IMR-90 (cell line): ENCODE data around the gene SLC12A7. TPM values are rescaled to one million over a fixed set of nuclear protein-coding genes. Genes with fewer than 3 reads are reported as not detected.

Experiments
- ATAC-seq: fragments of 200-7000 bp; cut with Tn5 transposase; 2 replicates; pipeline ENCODE4 v1.9.1; 2020; ENCODE audit warnings: low read depth, mild to moderate bottlenecking, moderate library complexity
- BruUV-seq: library from RNA; stranded (reverse); fragments of 400-500 nt; replicated peaks from 2 replicates; lab custom pipeline; 2021; lab: Mats Ljungman, UMichigan
- CTCF ChIA-PET: fragments of 300-600 bp; formaldehyde crosslinking; extraction: SDS; loops from one replicate; lab custom pipeline; 2021; ENCODE audit warnings: antibody characterized with exemption; lab: Yijun Ruan, JAX
- POLR2A ChIA-PET: fragments of 300-600 bp; sonication (Branson Sonifier 250); formaldehyde crosslinking; loops from one replicate; lab custom pipeline; 2022; ENCODE audit warnings: antibody characterized with exemption; ENCODE audit not compliant: unreplicated experiment; lab: Charles Lee
- DNase-seq: peaks from one replicate; pipeline ENCODE4 v3.0.0; 2013
- H2AFZ ChIP-seq: replicated peaks from 2 replicates; pipeline ENCODE3; 2013; ENCODE audit warnings: low read length, mild to moderate bottlenecking; ENCODE audit not compliant: poor library complexity
- H2AK5ac ChIP-seq: 2 replicates; pipeline ENCODE4 v1.6.1; 2013; ENCODE audit warnings: low read depth, low read length, inconsistent platforms
- H2AK9ac ChIP-seq: replicated peaks from 2 replicates; pipeline ENCODE3; 2013; ENCODE audit warnings: mild to moderate bottlenecking, low read depth, low read length, moderate library complexity; ENCODE audit not compliant: poor library complexity
- H2BK120ac ChIP-seq: 2 replicates; pipeline ENCODE4 v1.6.1; 2013; ENCODE audit warnings: low read depth, low read length, inconsistent platforms
- H2BK15ac ChIP-seq: 3 replicates; pipeline ENCODE4 v1.6.1; 2013; ENCODE audit warnings: low read depth, low read length, inconsistent platforms
- H2BK20ac ChIP-seq: 2 replicates; pipeline ENCODE4 v1.6.1; 2013; ENCODE audit warnings: low read depth, mild to moderate bottlenecking, inconsistent platforms, low read length, moderate library complexity
- H2BK5ac ChIP-seq: 2 replicates; pipeline ENCODE4 v1.6.1; 2013; ENCODE audit warnings: mild to moderate bottlenecking, low read depth, low read length, inconsistent platforms; ENCODE audit not compliant: poor library complexity, severe bottlenecking
- H3K14ac ChIP-seq: replicated peaks from 2 replicates; pipeline ENCODE4 v1.6.1; 2013; ENCODE audit warnings: low read depth, low read length, inconsistent platforms
- H3K18ac ChIP-seq: 2 replicates; pipeline ENCODE4 v1.6.1; 2013; ENCODE audit warnings: low read depth, low read length, control low read depth
- H3K23ac ChIP-seq: 2 replicates; pipeline ENCODE4 v1.6.1; 2013; ENCODE audit warnings: low read depth, low read length, inconsistent platforms
- H3K27ac ChIP-seq: 2 replicates; pipeline ENCODE4 v1.5.1; 2013; ENCODE audit warnings: mild to moderate bottlenecking, control low read depth, low read length; ENCODE audit not compliant: insufficient read depth
- H3K27me3 ChIP-seq: 2 replicates; pipeline ENCODE4 v1.6.1; 2013; ENCODE audit warnings: low read length; ENCODE audit not compliant: control insufficient read depth, insufficient read depth
- H3K36me3 ChIP-seq: 2 replicates; pipeline ENCODE4 v1.6.1; 2013; ENCODE audit warnings: low read length, mixed read lengths; ENCODE audit not compliant: control insufficient read depth, insufficient read depth
- H3K4ac ChIP-seq: 2 replicates; pipeline ENCODE4 v1.6.1; 2013; ENCODE audit warnings: low read depth, low read length, inconsistent platforms
- H3K4me1 ChIP-seq: 2 replicates; pipeline ENCODE4 v1.6.1; 2013; ENCODE audit warnings: low read length, mixed read lengths; ENCODE audit not compliant: control insufficient read depth, insufficient read depth
- H3K4me2 ChIP-seq: 2 replicates; pipeline ENCODE4 v1.6.1; 2013; ENCODE audit warnings: low read depth, mild to moderate bottlenecking, control low read depth, low read length, moderate library complexity
- H3K4me3 ChIP-seq: 2 replicates; pipeline ENCODE4 v1.5.1; 2013; ENCODE audit warnings: low read depth, mild to moderate bottlenecking, control low read depth, low read length, moderate library complexity; ENCODE audit not compliant: insufficient read depth
- H3K56ac ChIP-seq: 2 replicates; pipeline ENCODE4 v1.6.1; 2013; ENCODE audit warnings: low read length, inconsistent platforms; ENCODE audit not compliant: insufficient read depth; ENCODE audit errors: extremely low read depth
- H3K79me1 ChIP-seq, 2 experiments: 2 replicates each; pipeline ENCODE4 v1.6.1; 2013; ENCODE audit warnings: low read length in 2 of 2, inconsistent platforms in 1 of 2, low read depth in 1 of 2
- H3K9ac ChIP-seq: 2 replicates; pipeline ENCODE4 v1.6.1; 2013; ENCODE audit warnings: low read depth, low read length, control low read depth
- H3K9me1 ChIP-seq: 2 replicates; pipeline ENCODE4 v1.6.1; 2013; ENCODE audit warnings: low read length, inconsistent platforms; ENCODE audit not compliant: insufficient read depth
- H3K9me3 ChIP-seq: 2 replicates; pipeline ENCODE4 v1.6.1; 2013; ENCODE audit warnings: low read length; ENCODE audit not compliant: control insufficient read depth, insufficient read depth
- H4K20me1 ChIP-seq: 2 replicates; pipeline ENCODE4 v1.6.1; 2013; ENCODE audit warnings: low read length, inconsistent platforms; ENCODE audit not compliant: insufficient read depth
- H4K5ac ChIP-seq: 2 replicates; pipeline ENCODE4 v1.6.1; 2013; ENCODE audit warnings: mild to moderate bottlenecking, low read depth, low read length, control low read depth
- H4K8ac ChIP-seq, 2 experiments: 2 replicates each; pipeline ENCODE4 v1.6.1; 2013; ENCODE audit warnings: low read depth in 2 of 2, low read length in 2 of 2, control low read depth in 1 of 2, inconsistent platforms in 1 of 2
- H4K91ac ChIP-seq: 2 replicates; pipeline ENCODE4 v1.6.1; 2013; ENCODE audit warnings: low read depth, low read length, inconsistent platforms; ENCODE audit not compliant: insufficient read depth
- BHLHE40 ChIP-seq: fragments of 150-350 bp; IDR thresholded peaks from 2 replicates; pipeline ENCODE4 v1.6.1; 2016; ENCODE audit warnings: mild to moderate bottlenecking, low read depth, low read length
- CEBPB ChIP-seq: IDR thresholded peaks from 2 replicates; pipeline ENCODE4 v1.6.1; 2012; ENCODE audit warnings: low read depth, low read length, improper control_type of control experiment
- CHD1 ChIP-seq: IDR thresholded peaks from 2 replicates; pipeline ENCODE4 v1.6.1; 2012; ENCODE audit warnings: low read depth, low read length, improper control_type of control experiment
- CTCF ChIP-seq: conservative IDR thresholded peaks from 2 replicates; pipeline ENCODE4 v1.5.1; 2012; ENCODE audit warnings: mild to moderate bottlenecking, low read depth, low read length, improper control_type of control experiment
- ELK1 ChIP-seq: fragments of 150-350 bp; IDR thresholded peaks from 2 replicates; pipeline ENCODE4 v1.6.1; 2016; ENCODE audit warnings: low read depth, mild to moderate bottlenecking, low read length, moderate library complexity, borderline replicate concordance
- FOS ChIP-seq: fragments of 150-350 bp; IDR thresholded peaks from 2 replicates; pipeline ENCODE4 v1.6.1; 2016; ENCODE audit warnings: low read depth, low read length
- MAFK ChIP-seq: IDR thresholded peaks from 2 replicates; pipeline ENCODE4 v1.6.1; 2012; ENCODE audit warnings: low read depth, low read length, improper control_type of control experiment
- MAZ ChIP-seq: IDR thresholded peaks from 2 replicates; pipeline ENCODE4 v1.6.1; 2012; ENCODE audit warnings: low read depth, mild to moderate bottlenecking, low read length, improper control_type of control experiment, moderate library complexity, borderline replicate concordance
- MXI1 ChIP-seq: IDR thresholded peaks from 2 replicates; pipeline ENCODE4 v1.6.1; 2012; ENCODE audit warnings: low read depth, mild to moderate bottlenecking, low read length, moderate library complexity, borderline replicate concordance
- NFE2L2 ChIP-seq: fragments of 150-350 bp; IDR thresholded peaks from 2 replicates; pipeline ENCODE4 v1.6.1; 2016; ENCODE audit warnings: low read depth, mild to moderate bottlenecking, low read length
- POLR2A ChIP-seq: IDR thresholded peaks from 2 replicates; pipeline ENCODE4 v1.6.1; 2012; ENCODE audit warnings: mild to moderate bottlenecking, low read depth, low read length
- RAD21 ChIP-seq: IDR thresholded peaks from 2 replicates; pipeline ENCODE4 v1.6.1; 2012; ENCODE audit warnings: low read length, improper control_type of control experiment
- RCOR1 ChIP-seq: IDR thresholded peaks from 2 replicates; pipeline ENCODE4 v1.6.1; 2012; ENCODE audit warnings: mild to moderate bottlenecking, low read length, improper control_type of control experiment; ENCODE audit not compliant: insufficient replicate concordance
- RFX5 ChIP-seq: IDR thresholded peaks from 2 replicates; pipeline ENCODE4 v1.8.0; 2012; ENCODE audit warnings: low read depth, mild to moderate bottlenecking, low read length, moderate library complexity
- SMC3 ChIP-seq: fragments of 150-350 bp; IDR thresholded peaks from 2 replicates; pipeline ENCODE4 v1.6.1; 2016; ENCODE audit warnings: low read depth, mild to moderate bottlenecking, antibody characterized with exemption, low read length, moderate library complexity
- USF2 ChIP-seq: fragments of 150-350 bp; IDR thresholded peaks from 2 replicates; pipeline ENCODE4 v1.6.1; 2017; ENCODE audit warnings: mild to moderate bottlenecking, antibody characterized with exemption, low read length, low read depth
- WGBS, 2 experiments: methylation state at CpG; one replicate each; pipeline versions ENCODE4 v1.1.5 to v1.1.7; 2013; ENCODE audit warnings: missing lambda C conversion rate in 2 of 2; ENCODE audit not compliant: insufficient read length in 1 of 2; ENCODE audit errors: extremely low coverage in 2 of 2; 5-methylcytosine and 5-hydroxymethylcytosine counted together
- dilution Hi-C: fragments of 300-500 bp; cut with HindIII; formaldehyde crosslinking; loops from one replicate; pipeline ENCODE4 v1.14.3; 2018; ENCODE audit warnings: low sequenced_read_pairs; ENCODE audit not compliant: unreplicated experiment
- in situ Hi-C: fragments of 300-500 bp; cut with MboI; formaldehyde crosslinking; loops from 3 replicates; pipeline ENCODE4 v1.14.3; 2019; ENCODE audit warnings: low sequenced_read_pairs, inconsistent platforms, mixed read lengths
- intact Hi-C: fragments of 100-400 bp; cut with micrococcal nuclease; formaldehyde crosslinking; loops from 2 replicates; pipeline ENCODE4 v1.10.0; 2022
- polyA plus RNA-seq, 3 experiments: library from polyadenylated mRNA; depleted of rRNA; stranded (reverse); fragments of >200 nt; gene quantifications; 2 replicates each; pipeline ENCODE4 v1.2.3, GENCODE V29; 2012; ENCODE audit warnings: low replicate concordance in 1 of 3
- total RNA-seq: library from RNA; depleted of rRNA; stranded (reverse); fragments of >200 nt; gene quantifications from 2 replicates; pipeline ENCODE4 v1.2.3, GENCODE V29; 2012

SLC12A7 gene
- total and polyA plus RNA-seq, 2 of the 4 experiments (the other 2 are of a cell fraction): 3.0 to 6.1 TPM

GRCh38 chr5:1129711-1130055 lies 17.8 kb upstream of the SLC12A7 start:
- in situ Hi-C loops (loop anchor here (10.0 kb wide), 1 partner anchor 195 kb away; no protein-coding TSS in a partner anchor), intact Hi-C loops (no loop called here), dilution Hi-C loops (no loop called here)
- no peak overlapping the region for H2AK5ac ChIP-seq
- H3K56ac ChIP-seq: no peak overlapping the region
- no peak overlapping the region for H4K5ac ChIP-seq
- no peaks in the 10 kb centered on the region for H4K20me1 ChIP-seq
- no peaks in the 10 kb centered on the region for H3K9me1 ChIP-seq
- H3K9ac ChIP-seq: no peak overlapping the region
- H3K4me2 ChIP-seq: no peak overlapping the region
- H3K27me3 ChIP-seq: peaks cover 48% of the 10 kb centered on the region
- H3K27ac ChIP-seq: no peak overlapping the region
- H3K14ac ChIP-seq: no peak overlapping the region
- no peak overlapping the region for H2BK20ac ChIP-seq
- no peak overlapping the region for H2AK9ac ChIP-seq
- H3K4me3 ChIP-seq: no peak overlapping the region
- ChIA-PET POLR2A (no interaction called here), CTCF (no interaction called here)
- no peak overlapping the region for H3K18ac ChIP-seq
- WGBS, 2 experiments: 71% methylated on average over 7 of the region's 9 CpGs; no CpG with 5 or more reads in 1 of the 2 experiments
- H3K36me3 ChIP-seq: no peaks in the 10 kb centered on the region
- DNase-seq: no peak
- no peak overlapping the region for H2BK5ac ChIP-seq
- no peak overlapping the region for H2BK15ac ChIP-seq
- no peak overlapping the region for H3K4ac ChIP-seq
- no peaks in the 10 kb centered on the region for H3K9me3 ChIP-seq
- H2BK120ac ChIP-seq: no peak overlapping the region
- H3K79me1 ChIP-seq: no peaks in the 10 kb centered on the region
- TF ChIP-seq CHD1: no peak
- TF ChIP-seq MAFK: no peak
- no peak for TF ChIP-seq RCOR1
- TF ChIP-seq ELK1: no peak
- TF ChIP-seq NFE2L2: no peak
- no peak for TF ChIP-seq POLR2A
- no peak for TF ChIP-seq RFX5
- no peak for TF ChIP-seq CEBPB
- TF ChIP-seq FOS: no peak
- TF ChIP-seq BHLHE40: no peak
- TF ChIP-seq USF2: no peak
- TF ChIP-seq SMC3: no peak
- no peak for TF ChIP-seq CTCF
- TF ChIP-seq MXI1: no peak
- TF ChIP-seq MAZ: no peak
- TF ChIP-seq RAD21: no peak
- H3K23ac ChIP-seq: no peak overlapping the region
- BruUV-seq: no TSS peak
- H3K4me1 ChIP-seq: no peaks in the 10 kb centered on the region
- no peak overlapping the region for H4K91ac ChIP-seq
- ATAC-seq: no peak
- H4K8ac ChIP-seq: no peak overlapping the region
- no peak overlapping the region for H2AFZ ChIP-seq
